DMS114 treated with DMSO at 0.1 percent for 48 hours (cell line): Measurements from ENCODE around the gene DENND10.
"Not testable (repeated sequence)": the region's sequence is repeated elsewhere in the genome, so short reads cannot be mapped to it uniquely, and the experiment has no call there.

Source experiments
- DNase-seq: peaks from one replicate; lab custom pipeline; 2025; ENCODE audit not compliant: unreplicated experiment; lab: John Stamatoyannopoulos, UW

The DENND10 gene

DNA sequence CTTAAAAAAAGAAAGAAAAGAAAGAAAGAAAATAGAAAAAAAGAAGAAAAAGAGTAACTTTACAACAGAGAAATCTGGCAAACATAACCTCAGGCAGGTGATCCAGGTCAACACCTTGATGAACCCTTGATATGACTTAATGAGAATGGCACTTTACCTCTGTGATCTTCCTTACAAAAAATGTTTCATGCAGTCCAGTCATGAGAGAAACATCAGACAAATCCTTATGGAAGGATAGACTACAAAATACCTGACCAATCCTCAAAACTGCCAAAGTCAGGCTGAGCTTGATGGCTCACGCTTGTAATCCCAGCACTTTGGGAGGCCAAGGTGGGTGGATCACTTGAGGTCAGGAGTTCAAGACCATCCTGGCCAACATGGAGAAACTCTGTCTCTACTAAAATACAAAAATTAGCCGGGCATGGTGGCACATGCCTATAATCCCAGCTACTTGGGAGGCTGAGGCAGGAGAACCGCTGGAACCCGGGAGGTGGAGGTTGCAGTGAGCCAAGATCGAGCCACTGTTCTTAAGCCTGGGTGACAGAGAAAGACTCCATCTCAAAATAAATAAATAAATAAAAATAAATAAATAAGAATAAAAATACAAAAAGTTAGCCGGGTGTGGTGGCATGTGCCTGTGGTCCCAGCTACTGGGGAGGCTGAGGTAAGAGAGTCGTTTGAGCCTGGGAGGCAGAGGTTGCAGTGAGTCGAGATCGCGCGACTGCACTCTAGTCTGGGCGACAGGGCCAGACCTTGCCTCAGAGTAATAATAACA is 7.1 kb upstream of the DENND10 start:
- DNase-seq = not testable (repeated sequence)

DNA sequence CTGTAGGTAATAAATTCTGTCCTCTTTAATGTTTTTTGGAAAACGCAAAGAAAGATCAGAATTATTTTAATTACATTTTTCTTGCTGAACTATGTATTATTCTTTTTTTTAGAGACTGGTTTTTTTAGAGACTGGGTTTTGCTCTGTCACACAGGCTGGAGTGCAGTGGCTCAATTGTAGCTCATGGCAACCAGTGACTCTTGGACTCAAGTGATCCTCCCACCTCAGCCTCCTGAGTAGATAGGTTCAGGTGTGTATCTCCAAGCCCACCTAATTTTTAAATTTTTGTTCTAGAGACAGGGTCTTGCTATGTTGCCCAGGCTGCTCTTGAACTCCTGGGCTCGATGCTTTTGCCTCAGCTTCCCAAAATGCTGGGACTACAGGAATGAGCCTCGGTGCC is 5.3 kb upstream of the DENND10 start:
- no peak for DNase-seq

DNA sequence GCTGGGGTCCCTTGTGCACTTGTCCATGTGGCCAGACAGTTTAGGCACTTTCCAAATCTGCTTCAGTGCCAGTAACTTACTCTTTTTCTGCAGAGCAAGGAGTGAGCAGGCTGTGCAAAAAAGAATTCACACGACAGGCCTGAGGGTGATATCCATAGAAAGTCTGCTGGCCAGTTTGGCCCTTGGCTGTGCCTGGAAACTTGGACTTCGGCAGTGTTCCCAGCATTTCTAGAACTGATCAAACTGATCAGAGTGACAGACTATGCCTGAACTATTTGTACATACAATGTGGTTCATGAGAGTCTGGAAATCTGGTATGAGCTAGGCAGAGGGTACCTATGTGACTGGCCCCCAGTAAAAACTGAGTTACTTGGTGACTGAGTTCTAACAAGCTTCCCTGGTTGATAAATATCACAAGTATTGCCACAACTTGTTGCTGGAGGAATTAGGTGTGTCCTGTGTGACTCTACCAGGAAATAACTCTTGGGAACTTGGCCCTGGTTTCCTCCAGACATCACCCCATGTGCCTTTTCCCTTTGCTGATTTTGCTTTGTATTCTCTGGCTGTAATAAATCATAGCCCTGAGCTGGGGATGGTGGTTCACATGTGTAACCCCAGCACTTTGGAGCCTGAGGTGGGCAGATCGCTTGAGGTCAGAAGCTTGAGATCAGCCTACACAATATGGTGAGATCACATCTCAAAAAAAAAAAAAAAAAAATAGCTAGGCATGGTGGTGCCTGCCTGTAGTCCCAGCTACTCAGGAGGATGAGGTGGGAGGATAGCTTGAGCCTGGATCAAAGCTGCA is 3.3 kb upstream of the DENND10 start:
- DNase-seq = no peak

DNA sequence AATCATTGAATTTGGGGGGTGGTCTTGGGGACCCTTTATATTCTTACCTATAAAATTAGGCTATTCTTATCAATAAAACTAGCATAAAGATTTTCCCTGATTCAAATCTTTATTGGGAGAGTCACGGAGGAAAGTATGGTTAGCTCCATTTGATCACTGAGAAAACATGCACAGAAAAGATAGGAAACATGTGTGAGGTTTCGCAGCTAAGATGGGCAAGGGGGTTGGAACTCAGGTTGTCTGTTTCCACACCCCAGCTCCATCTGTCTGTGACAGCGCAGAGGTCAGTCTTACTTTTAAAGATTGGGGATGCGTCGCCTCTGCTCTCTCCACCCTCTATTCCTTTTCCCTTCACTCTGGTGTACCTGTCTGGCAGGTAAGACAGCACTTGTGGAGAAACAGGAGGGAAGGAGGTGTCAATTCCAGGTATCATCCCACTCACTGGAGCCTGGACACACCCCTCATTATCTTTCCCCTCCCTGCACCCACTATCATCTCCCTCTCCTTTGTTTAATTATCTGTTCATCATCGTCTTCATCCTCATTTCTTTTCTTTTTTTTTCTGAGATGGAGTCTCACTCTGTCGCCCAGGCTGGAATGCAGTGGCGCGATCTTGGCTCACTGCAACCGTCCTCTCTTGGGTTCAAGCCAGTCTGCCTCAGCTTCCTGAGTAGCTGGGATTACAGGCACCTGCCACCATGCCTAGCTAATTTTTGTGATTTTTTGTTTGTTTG is 2.4 kb upstream of the DENND10 start:
- DNase-seq = no peak

DNA sequence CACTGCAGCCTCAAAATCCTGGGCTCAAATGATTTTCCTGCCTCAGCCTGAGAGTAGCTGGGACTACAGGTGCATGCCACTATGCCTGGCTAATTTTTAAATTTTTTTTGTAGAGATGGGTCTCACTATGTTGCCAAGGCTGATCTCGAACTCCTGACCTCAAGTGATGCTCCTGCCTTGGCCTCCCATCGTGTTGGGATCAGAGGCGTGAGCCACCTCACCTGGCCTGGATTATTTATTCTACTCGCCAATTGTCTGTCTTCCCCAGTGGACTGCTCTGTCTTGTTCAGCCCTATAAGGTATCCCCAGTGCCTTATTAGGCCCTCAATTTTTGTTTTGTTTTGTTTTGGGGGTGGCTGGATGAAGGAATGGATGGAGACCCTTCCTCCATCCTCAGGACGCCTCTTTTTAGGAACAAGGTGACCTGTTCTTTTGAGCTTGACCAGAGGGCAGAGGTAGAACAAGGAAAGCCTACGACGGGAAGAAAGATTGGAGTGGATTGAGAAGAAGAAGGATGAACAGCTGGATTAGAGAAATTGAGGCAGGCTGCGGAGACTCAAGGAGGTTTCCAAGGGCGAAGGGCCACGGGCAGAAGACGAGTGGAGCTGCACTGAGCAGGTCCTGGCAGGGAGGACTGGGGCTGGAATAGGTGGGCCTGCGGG is 541 bp upstream of the DENND10 start:
- DNase-seq = no peak

DNA sequence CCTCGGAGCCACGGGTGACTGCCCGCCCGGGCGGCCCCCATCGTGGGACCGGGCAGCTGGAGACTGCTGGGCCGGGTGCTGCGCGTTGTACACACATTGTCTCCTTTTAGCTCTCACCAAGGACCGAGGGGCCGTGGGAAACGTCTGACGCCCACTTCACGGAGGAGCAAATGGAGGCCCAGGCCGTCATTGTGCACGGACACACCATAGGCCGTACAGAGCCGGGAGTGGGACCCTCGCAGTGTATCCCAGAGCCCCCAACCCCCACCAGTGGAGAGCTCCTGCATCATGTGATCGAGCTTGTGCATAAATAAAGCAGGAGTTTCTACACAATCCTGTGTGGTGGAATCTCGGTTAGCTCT is 722 bp downstream of the DENND10 start:
- DNase-seq = peak; percentile 17

DNA sequence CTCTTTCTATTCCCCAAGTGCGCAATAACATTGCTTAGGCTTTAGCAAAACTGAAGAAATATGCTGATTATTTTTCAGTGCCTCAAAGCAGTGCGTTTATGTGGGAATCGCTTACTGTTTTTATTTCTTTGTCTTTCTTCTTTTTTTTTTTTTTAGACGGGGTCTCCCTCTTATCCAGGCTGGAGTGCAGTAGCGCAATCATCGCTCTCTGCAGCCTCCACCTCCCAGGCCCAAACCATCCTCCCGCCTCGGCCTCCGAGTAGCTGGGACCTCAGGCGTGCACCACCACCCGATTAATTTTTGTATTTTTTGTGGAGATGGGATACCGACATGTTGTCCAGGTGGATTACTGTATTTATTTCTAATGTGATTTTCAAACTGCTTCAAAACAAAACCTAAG is 1.2 kb downstream of the DENND10 start:
- DNase-seq = no peak

DNA sequence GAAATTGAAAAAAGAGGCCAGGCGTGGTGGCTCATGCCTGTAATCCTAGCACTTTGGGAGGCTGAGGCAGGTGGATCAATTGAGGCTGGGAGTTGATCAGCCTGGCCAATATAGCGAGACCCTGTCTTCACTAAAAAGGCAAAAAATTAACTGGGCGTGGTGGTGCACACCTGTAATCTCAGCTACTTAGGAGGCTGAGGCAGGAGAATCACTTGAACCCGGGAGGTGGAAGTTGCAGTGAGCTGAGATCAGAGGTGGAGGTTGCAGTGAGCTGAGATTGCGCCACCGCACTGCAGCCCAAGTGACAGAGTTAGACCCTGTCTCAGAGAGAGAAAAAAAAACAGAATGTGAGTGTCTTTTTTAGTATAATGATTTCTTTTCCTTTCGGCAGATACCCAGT is 2.0 kb downstream of the DENND10 start:
- not testable (repeated sequence) for DNase-seq

DNA sequence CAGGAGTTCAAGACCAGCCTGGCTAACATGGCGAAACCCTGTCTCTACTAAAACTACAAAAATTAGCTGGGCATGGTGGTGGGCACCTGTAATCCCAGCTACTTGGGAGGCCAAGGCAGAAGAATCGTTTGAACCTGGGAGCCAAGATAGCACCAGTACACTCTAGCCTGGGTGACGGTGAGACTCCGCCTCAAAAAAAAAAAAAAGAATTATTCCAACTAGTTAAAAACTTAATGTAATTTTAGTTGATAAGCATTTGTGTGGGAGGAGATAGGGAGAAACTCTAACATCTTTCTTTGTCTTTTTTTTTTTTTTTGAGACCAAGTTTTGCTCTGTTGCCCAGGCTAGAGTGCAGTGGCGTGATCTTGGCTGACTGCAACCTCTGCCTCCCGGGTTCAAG is 3.2 kb downstream of the DENND10 start:
- DNase-seq = not testable (repeated sequence)

DNA sequence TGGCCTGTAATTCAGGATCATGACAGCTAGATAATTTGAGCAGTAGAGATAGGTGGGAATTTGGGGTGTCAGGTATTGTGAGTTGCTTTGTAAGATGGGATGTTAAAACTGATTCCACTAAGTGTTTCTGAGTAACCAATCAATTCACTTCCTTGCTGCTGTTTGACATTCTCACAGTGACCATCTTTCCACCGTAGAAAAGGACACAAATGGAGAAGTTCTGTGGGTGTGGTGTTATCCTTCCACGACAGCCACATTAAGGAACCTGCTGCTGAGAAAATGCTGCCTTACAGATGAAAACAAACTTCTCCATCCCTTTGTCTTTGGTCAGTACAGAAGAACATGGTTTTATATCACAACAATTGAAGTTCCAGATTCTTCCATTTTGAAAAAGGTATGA is 3.9 kb downstream of the DENND10 start:
- not testable (repeated sequence) for DNase-seq

DNA sequence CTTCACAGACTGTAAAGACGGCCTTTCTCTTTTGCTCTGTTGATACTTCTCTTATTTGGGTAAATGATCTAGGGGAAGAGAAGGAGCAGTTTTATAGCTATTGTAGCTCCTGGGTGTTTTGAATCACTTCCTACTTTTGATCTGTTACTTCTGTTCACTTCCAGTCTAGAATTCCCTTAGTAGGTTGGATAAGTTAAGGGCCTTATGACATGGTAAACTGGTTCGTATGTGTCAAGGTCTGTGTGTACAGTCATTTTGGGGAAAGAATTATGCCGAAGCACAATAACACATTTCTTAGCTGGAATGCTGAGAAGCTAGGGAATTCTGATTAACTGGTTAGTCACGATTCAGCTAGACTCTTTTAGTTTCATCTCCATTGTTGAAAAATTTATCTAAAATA is 8.1 kb downstream of the DENND10 start:
- no peak for DNase-seq

DNA sequence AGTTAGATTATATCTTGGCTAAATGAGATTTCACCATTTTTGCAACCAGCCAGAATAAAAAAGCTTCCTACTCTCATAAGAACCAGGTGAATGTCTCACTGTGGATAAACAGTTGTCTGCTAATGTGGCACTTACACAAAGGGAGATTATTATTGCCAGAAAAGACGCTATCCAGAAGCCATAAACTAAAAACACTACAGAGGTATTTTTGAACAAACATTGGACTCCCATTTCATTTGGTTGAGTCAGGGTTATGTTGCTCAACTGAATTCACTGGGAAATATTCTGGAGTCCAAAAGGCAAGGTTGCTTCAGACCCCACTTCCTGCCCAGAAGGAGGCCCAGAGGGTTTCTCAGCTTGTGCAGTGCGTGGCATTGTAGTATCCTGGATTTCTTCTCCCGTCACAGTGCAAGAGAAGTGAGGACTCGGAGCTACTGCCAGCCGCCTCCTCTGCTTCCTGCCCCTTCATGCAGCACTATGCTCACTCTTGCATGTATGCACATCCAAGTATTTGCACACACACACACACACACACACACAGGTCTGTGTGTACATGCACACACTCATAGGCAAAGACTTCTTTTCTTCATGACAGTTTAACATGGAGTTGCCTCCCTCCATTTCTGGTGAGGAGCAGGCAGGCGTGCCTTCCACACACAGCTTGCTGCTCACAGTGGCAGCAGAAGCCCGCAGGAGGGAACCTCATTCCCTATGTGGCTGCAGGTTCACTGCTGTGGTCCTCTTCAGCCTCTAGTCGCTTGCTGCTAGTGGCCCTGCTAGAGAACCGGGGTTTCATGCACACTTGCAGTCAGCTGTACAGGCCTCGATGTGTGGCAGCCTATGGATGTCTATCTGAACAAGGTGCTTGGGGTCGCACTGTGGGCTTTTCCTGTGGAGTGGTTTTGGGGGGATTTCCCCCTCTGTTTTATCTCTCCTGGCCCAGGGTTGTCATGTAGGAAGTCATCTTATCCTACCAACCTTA is 10.1 kb downstream of the DENND10 start:
- DNase-seq = no peak

DNA sequence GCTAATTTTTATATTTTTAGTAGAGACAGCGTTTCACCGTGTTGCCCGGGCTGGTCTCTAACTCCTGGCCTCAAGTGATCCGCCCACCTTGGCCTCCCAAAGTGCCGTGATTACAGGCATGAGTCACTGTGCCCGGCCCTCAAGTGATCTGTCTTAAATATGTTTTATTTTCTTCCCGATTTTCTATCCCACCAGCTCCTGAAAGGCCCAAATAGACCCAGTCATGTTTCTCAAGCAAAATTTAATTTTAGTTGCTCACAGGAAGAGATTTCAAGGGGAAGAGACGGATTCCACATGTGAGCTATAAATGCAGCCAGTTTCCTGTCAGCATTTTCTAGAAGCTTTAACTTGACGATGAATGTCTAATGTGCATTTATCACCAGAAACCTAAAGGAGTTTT is 12.0 kb downstream of the DENND10 start:
- DNase-seq = no peak

DNA sequence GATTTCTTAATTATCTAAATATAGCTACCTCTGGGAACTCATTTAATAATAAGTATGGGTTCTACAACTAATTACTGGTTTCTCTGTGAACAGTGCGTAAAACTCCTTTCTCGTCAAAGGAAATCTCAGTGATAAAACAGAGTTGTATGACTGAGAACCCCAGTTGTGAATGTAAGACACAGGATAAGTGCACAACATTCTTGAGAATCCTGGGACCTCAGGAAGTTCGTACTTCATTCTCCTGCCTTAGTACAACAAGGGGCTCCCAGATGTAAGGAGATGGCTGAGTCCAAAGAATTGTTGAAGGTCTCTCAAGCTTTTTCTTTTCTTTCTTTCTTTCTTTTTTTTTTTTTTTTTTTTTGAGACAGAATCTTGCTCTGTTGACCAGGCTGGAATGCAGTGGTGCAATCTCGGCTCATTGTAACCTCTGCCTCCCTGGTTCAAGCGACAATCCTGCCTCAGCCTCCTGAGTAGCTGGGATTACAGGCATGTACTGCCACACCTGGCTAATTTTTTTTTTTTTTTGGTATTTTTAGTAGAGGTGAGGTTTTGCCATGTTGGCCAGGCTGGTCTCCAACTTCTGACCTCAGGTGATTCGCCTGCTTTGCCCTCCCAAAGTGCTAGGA is 12.5 kb downstream of the DENND10 start:
- DNase-seq = no peak

DNA sequence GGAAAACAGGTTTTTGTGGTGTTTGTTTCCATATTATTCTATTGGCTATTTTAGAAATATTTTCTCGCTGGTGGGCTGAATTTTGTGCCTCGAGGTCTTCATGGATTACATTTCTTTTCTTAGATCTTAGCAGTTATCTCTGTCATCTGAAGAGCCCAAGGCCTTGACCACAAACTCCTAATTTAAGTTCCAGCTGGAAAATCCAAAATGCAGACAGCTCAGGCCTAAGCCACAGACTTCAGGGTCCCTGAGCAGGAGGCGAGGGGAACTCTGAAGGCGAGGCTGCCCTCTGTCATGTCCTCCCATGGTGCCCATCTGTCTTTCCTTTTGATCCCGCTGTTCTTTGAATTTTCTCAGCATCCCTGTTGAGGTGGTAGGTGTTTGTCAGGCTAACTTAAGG is 14.3 kb downstream of the DENND10 start:
- DNase-seq = no peak

DNA sequence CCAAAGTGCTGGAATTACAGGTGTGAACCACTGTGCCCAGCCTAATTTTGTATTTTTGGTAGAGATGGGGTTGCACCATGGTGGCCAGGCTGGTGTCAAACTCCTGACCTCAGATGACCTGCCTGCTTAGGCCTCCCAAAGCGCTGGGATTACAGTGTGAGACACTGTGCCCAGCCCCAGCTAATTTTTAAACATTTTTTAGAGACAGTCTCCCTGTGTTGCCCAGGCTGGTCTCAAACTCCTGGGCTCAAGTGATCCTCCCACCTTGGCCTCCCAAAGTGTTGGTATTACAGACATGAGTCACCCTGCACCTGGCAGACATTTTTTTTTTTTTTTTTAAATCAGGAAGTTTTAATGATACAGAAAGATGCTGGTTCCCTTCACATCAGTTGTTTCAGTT is 15.5 kb downstream of the DENND10 start:
- no peak for DNase-seq

DNA sequence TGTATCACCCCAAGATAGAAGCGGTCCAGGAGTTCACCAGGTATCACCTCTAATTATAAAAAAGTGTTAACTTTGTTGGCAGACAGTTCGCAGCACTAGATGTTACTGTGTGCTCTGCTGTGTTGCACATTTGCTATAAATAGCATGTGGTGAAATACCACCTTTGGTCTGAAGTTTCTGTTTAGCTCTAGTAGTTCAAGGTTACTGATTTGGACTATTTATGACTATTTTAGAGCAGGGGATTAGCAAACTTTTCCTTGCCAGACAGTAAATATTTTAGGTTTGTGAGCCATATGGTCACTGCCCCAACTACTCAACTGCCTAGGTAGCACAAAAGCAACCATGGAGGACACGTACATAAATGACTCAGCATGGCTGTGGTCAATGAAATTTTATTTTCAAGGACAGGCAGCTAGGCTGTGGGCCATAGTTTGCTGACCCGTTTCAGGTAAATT is 16.5 kb downstream of the DENND10 start:
- DNase-seq = no peak

DNA sequence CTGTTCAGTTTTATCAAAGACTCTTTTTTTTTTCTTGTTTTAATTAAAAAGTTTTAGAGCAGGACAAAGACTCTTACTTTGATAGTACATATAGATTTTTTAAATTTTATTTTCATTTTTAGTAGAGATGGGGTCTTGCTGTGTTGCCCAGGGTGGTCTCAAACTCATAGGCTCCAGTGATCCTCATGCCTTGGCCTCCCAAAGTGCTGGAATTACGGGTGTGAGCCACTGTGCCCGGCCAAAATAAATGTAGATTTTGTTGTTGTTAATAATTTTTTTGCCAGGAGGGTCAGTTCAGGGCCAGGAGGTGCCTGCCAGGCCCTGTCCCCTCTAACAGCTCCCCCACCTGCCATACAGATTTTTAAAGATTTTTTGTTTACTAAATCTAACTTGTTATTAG is 17.0 kb downstream of the DENND10 start:
- no peak for DNase-seq

DNA sequence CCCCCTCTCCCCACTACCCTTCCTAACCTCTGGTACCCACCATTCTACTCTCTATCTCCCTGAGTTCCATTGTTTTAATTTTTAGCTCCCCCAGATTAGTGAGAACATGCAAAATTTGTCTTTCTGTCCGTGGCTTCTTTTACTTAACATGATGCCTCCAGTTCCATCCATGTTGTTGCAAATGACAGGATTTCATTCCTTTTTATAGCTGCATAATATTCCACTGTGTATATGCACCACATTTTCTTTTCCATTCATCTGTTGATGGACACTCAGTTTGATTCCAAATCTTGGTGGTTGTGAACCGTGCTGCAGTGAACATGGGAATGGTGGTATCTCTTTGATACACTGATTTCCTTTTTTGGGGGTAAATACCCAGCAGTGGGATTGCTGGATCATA is 22.0 kb downstream of the DENND10 start:
- no peak for DNase-seq

DNA sequence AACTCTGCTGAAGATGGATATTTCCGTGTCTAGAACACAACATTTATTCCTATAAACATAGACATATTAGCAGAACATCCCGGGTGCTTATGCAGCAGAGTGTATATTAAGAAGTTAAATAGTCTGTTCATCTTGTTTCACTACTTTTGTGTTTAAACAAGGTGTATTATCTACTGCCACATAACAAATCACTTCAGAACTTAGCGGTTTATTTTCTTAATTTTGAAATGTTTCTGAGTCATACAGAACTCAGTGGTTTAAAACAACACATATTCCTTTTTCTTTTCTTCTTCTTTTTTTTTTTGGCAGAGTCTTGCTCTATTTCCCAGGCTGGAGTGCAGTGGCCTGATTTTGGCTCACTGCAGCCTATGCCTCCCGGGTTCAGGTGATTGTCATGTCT is 25.8 kb downstream of the DENND10 start:
- DNase-seq = no peak
